Stimulated activated CD8-positive, alpha-beta memory T cell treated with anti-CD3 and anti-CD28 coated beads, Interleukin-2, amount 100 ng/mL, for 1 hour (primary cell): ENCODE measurements around the gene INVS.
"Not testable (repeated sequence)": the region's sequence is repeated elsewhere in the genome, so short reads cannot be mapped to it uniquely, and the experiment has no call there.

Experiments
- DNase-seq, 2 donors: peaks; one replicate each; pipeline ENCODE4 v3.0.0-alpha.2; 2020; ENCODE audit warnings: low read depth in 2 of 2

Gene INVS

DNA sequence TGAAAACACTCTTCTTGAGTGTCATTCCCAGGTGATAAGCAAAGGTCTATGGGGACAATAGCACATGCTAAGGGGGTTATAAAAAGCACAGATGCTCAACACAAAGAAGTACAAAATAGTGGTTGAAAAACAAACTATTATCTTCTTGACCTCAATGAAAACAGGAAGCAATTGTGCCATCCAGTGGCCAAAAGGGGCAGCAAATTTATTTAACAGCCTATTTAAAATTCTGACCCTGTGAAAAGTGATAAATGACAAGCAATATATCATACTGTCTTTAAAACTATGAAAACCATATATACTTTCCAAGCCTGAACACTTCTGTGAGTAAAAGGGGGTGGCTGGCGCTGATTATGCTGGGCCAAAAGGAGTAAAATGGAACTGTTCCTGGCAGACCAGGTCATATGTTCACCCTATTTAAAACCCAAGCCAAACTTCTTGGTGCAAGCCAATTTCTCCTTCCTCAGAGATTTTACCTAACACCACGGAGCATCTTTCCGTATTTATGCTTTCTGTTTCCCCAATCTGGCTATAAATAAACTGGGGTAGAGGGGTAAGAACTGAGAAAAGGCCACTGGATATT, 224.0 kb downstream of the INVS start:
- no peak for DNase-seq

DNA sequence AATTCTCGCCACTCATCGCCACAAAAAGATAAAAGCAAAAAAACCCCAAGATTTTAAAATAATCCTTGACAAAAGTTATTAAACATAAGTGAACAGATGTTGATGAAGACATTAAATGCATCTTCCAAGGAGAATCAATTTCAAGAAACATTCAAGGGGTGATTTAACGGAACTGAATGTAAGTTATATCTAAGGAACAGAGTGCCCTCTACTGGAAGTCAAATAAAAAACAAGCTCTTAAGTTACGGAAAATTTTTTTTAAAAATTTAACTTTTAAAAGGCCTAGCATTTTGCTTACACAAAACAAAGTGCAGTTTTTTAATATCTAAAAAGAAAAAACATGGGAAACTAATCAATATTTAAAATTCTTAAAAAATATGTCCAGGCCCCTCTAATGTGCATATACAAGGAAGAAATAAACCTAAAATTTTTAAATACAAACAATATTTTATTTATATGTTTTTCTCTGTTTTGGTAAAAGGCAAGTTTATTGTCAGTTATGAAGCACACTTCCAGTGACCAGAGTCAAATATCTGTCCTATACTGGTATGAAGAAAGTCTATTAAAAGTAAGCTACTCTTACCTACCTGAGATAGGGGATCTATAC, 225.7 kb downstream of the INVS start:
- DNase-seq = no peak

DNA sequence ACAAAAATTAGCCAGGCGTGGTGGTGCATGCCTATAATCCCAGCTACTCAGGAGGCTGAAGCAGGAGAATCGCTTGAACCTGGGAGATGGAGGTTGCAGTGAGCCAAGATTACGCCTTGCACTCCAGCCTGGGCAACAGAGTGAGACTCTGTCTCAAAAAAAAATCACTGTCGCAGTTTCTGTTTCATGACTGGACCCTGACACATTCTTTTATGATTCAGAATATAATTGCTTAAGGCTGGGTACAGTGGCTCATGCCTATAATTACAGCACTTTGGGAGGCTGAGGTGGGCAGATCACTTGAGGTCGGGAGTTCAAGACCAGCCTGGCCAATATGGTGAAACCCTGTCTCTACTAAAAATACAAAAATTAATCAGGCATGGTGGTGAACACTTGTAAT, 239.7 kb downstream of the INVS start:
- DNase-seq = not testable (repeated sequence)

DNA sequence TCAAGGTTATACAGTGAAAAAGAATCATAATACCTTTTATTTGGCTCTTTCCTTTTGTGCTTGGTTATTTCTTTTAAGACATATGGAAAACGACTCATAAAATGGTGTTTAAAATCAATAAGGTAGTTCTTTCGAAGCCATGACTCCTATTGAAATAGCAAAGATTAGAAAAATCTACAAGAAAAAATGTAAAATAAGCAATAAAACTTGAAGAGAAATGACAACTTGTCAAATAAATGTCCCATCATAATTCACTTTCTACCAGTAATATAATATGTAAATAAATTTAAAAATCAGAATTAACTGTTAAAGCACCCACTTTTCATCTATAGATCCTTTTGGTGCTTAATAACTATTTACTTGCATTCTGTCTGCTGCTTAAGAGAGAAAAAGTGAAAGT, 241.2 kb downstream of the INVS start:
- DNase-seq = no peak

DNA sequence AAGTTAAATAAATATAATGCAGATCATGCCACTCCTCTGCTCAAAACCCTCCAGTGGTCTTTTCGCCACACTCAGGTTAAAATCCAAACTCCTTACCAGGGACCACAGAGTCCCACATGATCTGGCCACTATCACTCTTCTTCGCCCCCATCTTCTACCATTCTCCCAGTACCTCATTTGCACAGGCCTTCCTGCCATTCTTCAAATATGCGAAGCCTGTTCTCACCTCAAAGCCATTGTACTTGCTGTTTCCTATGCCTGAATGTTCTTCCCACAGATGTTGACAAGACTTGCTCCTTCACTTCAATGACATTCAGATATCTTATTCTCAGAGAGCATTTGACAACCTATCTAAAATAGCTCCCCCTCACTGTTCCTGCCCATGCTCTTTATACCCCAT, 242.8 kb downstream of the INVS start:
- no peak for DNase-seq

DNA sequence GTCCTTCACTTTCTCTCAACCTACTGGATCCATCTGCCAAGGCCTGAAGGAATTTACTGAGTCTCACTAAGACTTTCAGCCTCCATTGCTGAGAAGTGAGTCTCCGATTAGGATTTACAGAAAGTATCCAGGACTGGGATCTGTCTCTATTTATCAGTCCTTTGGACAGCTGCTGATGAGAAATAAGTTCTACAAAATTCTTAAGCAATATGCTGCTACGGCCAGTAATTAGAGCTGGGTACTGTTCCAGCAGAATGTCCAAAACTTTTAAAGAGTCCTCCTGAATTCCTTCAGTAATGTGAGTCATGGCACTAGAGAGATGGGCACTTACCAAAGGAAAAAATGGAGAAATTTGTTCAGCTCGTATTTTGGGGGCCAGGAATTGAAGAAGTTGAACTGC, 247.8 kb downstream of the INVS start:
- no peak for DNase-seq

DNA sequence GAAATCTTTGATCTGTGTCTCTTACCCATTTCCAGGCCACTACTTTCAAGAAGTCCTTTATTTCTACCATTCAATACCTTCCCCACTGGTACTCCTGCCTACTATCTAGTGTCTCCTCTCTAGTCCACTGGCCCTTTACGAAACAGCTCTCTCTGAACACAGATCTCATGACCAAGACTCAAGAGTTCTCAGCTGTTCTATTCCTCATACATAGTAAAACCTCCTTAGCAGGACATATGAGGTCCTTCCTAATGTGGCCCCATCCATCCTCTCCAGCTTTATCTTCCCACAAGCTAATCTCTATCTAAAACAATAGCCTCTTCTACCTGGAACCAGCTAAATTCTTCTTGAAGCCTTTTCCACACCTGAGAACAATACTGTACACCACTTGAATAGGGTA, 251.1 kb downstream of the INVS start:
- DNase-seq = no peak
